ENCODE data around the gene AMER2. TPM values are rescaled to one million over a fixed set of nuclear protein-coding genes. Genes with fewer than 3 reads are reported as not detected.

AMER2 gene
- total and polyA plus RNA-seq, 9 of the 15 experiments (the other 6 are each of a cell fraction or from before 2014, with no cell fraction given) = not detected

DNA sequence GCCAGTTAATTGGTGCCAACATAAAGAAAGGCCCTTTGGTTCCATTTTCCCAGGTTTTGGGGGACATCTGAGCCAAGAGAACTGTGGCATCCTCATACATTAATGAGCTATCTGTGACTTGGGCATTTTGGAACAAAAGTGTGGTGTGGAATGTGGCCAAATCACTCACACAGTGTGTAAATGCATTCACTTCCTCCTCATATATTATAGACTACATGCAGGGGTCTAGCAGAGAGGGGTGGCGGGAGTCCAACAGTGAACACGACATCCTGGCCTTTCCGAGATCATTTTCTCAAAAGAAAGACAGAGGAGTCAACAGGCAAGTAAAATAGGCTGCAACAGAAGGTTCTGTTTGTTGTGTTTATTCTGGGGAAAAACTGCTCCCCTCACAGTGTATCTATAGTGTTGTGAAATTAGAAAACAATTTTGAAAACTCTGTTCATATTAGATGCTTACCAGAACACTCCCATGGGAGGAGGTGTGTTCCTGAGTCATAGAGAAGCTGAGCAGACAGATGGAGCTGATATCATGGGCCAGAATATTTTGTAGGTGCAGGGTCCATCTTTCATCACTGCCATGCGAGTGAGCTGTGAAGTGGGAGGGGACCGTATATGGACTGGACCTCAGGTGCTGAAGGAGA is 39.2 kb downstream of the AMER2 start:
- CTCF ChIA-PET (ENCODE audit: low intra/inter-chr PET ratio) = no interaction called here
- H3K36me3 ChIP-seq (ENCODE audit: control insufficient read depth, insufficient read depth, low read length) = no peaks in the 10 kb centered on the region
- no peak for ATAC-seq

More for the DNA sequence above, 39.2 kb downstream of the AMER2 start:
- no peak overlapping the region for H3K4me3 ChIP-seq
- DNase-seq (ENCODE audit: extremely low read depth in 1 of 4, low spot score in 3 of 4) = no peak
- no peaks in the 10 kb centered on the region for H4K20me1 ChIP-seq (replicated peaks; ENCODE audit: control insufficient read depth, insufficient read depth, low read length)
- no peak for FAIRE-seq
- no peaks in the 10 kb centered on the region for H3K9me3 ChIP-seq (replicated peaks; ENCODE audit: control insufficient read depth, insufficient read depth, low read depth, low read length)
- H3K27ac ChIP-seq (ENCODE audit: extremely low read depth, low read depth, low read length) = no peak overlapping the region
- intact Hi-C loops (cut with micrococcal nuclease) (no loop called here), in situ Hi-C loops (cut with MboI) (no loop called here)
- peaks cover 2 to 4% of the 10 kb centered on the region in 2 experiments; a peak in 2 of 5 replicates for H3K27me3 ChIP-seq (ENCODE audit: control insufficient read depth in 2 of 2, insufficient read depth in 2 of 2, low read length in 2 of 2)
- 0% methylated on average over 5 of the region's 5 CpGs for WGBS (ENCODE audit: insufficient coverage, low coverage, missing lambda C conversion rate)
- no peaks in the 10 kb centered on the region for H3K9me1 ChIP-seq (ENCODE audit: control insufficient read depth, insufficient read depth, low read length)
- no peak overlapping the region for H2AFZ ChIP-seq (ENCODE audit: low read depth, low read length)
- POLR2A ChIA-PET = no interaction called here
- no peak overlapping the region for H3K9ac ChIP-seq (ENCODE audit: insufficient read depth in 1 of 2, low read depth in 2 of 2, low read length in 2 of 2)
- no TSS peak for BruUV-seq (replicated peaks)
- H3K4me2 ChIP-seq (ENCODE audit: insufficient read depth, low read length) = no peak overlapping the region
- TF ChIP-seq, protein P1, sequence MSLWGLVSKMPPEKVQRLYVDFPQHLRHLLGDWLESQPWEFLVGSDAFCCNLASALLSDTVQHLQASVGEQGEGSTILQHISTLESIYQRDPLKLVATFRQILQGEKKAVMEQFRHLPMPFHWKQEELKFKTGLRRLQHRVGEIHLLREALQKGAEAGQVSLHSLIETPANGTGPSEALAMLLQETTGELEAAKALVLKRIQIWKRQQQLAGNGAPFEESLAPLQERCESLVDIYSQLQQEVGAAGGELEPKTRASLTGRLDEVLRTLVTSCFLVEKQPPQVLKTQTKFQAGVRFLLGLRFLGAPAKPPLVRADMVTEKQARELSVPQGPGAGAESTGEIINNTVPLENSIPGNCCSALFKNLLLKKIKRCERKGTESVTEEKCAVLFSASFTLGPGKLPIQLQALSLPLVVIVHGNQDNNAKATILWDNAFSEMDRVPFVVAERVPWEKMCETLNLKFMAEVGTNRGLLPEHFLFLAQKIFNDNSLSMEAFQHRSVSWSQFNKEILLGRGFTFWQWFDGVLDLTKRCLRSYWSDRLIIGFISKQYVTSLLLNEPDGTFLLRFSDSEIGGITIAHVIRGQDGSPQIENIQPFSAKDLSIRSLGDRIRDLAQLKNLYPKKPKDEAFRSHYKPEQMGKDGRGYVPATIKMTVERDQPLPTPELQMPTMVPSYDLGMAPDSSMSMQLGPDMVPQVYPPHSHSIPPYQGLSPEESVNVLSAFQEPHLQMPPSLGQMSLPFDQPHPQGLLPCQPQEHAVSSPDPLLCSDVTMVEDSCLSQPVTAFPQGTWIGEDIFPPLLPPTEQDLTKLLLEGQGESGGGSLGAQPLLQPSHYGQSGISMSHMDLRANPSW (CRISPR knock-in tag; IDR thresholded peaks at IDR 0.05) = no peak
- no peak for TF ChIP-seq ZBTB17 (CRISPR knock-in tag; IDR thresholded peaks at IDR 0.05)
- no peak for TF ChIP-seq ZZZ3 (IDR thresholded peaks at IDR 0.05)
- TF ChIP-seq ZNF280B (CRISPR knock-in tag; IDR thresholded peaks at IDR 0.05) = no peak
- no peak for TF ChIP-seq TAF1 (IDR thresholded peaks at IDR 0.05; ENCODE audit: control insufficient read depth, extremely low read depth, insufficient read depth, low read length, severe bottlenecking)
- no peak for TF ChIP-seq MYBL2 (IDR thresholded peaks at IDR 0.05; ENCODE audit: low read depth)
- TF ChIP-seq MYBL2 (CRISPR knock-in tag; IDR thresholded peaks at IDR 0.05; ENCODE audit: borderline replicate concordance) = no peak
- no peak for TF ChIP-seq BRD9 (IDR thresholded peaks at IDR 0.05; ENCODE audit: low read depth, partially characterized antibody)
- no peak for TF ChIP-seq ETV1 (tag; conservative IDR thresholded peaks at IDR 0.05; ENCODE audit: low read depth)
- no peak for TF ChIP-seq XRCC3 (IDR thresholded peaks at IDR 0.05)
- no peak for TF ChIP-seq ZNF778 (CRISPR knock-in tag; IDR thresholded peaks at IDR 0.05)
- no peak for TF ChIP-seq ZNF561 (CRISPR knock-in tag; conservative IDR thresholded peaks at IDR 0.05)
- TF ChIP-seq CTCF (IDR thresholded peaks at IDR 0.05 in 2 of 3, conservative IDR thresholded peaks at IDR 0.05 in 1 of 3; ENCODE audit: insufficient read depth in 2 of 3, low read depth in 1 of 3, low read length in 3 of 3) = no peak
- H3K79me2 ChIP-seq (ENCODE audit: control insufficient read depth, insufficient read depth, low read length) = no peaks in the 10 kb centered on the region
- H3K4me1 ChIP-seq (replicated peaks in 1 of 2; ENCODE audit: control insufficient read depth in 2 of 2, insufficient read depth in 2 of 2, low read length in 2 of 2) = no peaks in the 10 kb centered on the region

Measured in K562 (cell line).